Muscle layer of colon (tissue), 2 donors: ENCODE measurements around the gene MED13L.

ENCODE experiments used
- H3K27ac ChIP-seq: one replicate; pipeline ENCODE4 v1.7.0; 2013; ENCODE audit warnings: low read depth, mild to moderate bottlenecking, low read length, moderate library complexity
- H3K27me3 ChIP-seq, 2 donors: one replicate each; pipeline ENCODE4 v1.7.0; 2013; ENCODE audit warnings: low read length in 2 of 2, mild to moderate bottlenecking in 2 of 2; ENCODE audit not compliant: insufficient read depth in 2 of 2, control insufficient read depth in 1 of 2
- H3K36me3 ChIP-seq: one replicate; pipeline ENCODE4 v1.7.0; 2013; ENCODE audit warnings: mild to moderate bottlenecking, low read length; ENCODE audit not compliant: insufficient read depth
- H3K4me1 ChIP-seq: one replicate; pipeline ENCODE4 v1.7.0; 2013; ENCODE audit warnings: mild to moderate bottlenecking, low read length; ENCODE audit not compliant: insufficient read depth
- H3K4me3 ChIP-seq, 2 donors: one replicate each; pipeline ENCODE4 v1.7.0; 2013; ENCODE audit warnings: low read length in 2 of 2, low read depth in 1 of 2, mild to moderate bottlenecking in 1 of 2, moderate library complexity in 1 of 2
- H3K9ac ChIP-seq: one replicate; pipeline ENCODE4 v1.7.0; 2013; ENCODE audit warnings: low read length
- H3K9me3 ChIP-seq: one replicate; pipeline ENCODE4 v1.7.0; 2013; ENCODE audit warnings: mild to moderate bottlenecking, low read length
- donor health status: abdominal sarcoma.
- donor health status: Adenocarcinoma of cecum.

The MED13L gene

GRCh38 chr12:116259800-116260577, 17.5 kb downstream of the MED13L start:
- Histone ChIP-seq H3K4me1 (peaks cover 61% of the 10 kb centered on the region), H3K27me3 (no peaks in the 10 kb centered on the region), H3K9me3 (no peaks in the 10 kb centered on the region), H3K36me3 (no peaks in the 10 kb centered on the region), H3K4me3 (no peak overlapping the region), H3K27ac (no peak overlapping the region), H3K9ac (no peak overlapping the region)

DNA sequence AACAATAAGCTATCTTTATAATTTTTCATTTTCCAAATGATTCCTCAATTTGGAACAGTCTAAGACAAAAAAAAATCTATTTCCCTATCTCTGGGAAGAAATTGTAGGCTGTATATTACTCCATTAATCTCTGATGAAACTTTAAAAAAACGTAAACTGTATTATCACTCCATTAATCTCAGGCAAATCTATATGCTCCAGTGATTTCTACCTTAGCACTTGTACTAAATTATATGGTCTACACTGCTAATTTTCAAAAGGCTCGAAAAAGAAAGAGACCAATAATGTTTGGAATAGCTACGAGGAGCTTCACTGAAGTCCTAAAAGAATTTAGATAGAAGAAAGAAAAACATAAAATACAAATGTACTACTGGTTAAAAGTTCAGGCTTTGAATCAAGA, 19.7 kb downstream of the MED13L start:
- Histone ChIP-seq H3K27me3 (no peaks in the 10 kb centered on the region), H3K27ac (peak overlapping the region; percentile 37), H3K9me3 (no peaks in the 10 kb centered on the region), H3K36me3 (no peaks in the 10 kb centered on the region), H3K4me1 (peaks cover 42% of the 10 kb centered on the region), H3K9ac (no peak overlapping the region), H3K4me3 (no peak overlapping the region)

GRCh38 chr12:116257215-116257614, 20.3 kb downstream of the MED13L start:
- Histone ChIP-seq H3K36me3 (no peaks in the 10 kb centered on the region), H3K4me3 (no peak overlapping the region), H3K9ac (no peak overlapping the region), H3K27me3 (no peaks in the 10 kb centered on the region), H3K9me3 (no peaks in the 10 kb centered on the region), H3K4me1 (peaks cover 42% of the 10 kb centered on the region), H3K27ac (no peak overlapping the region)

- Histone ChIP-seq H3K36me3 (no peaks in the 10 kb centered on the region), H3K9ac (no peak overlapping the region), H3K27ac (no peak overlapping the region), H3K4me1 (peaks cover 35% of the 10 kb centered on the region), H3K27me3 (no peaks in the 10 kb centered on the region), H3K9me3 (no peaks in the 10 kb centered on the region), H3K4me3 (no peak overlapping the region)
Observed at GRCh38 chr12:116249938-116250337, 27.6 kb downstream of the MED13L start.

DNA sequence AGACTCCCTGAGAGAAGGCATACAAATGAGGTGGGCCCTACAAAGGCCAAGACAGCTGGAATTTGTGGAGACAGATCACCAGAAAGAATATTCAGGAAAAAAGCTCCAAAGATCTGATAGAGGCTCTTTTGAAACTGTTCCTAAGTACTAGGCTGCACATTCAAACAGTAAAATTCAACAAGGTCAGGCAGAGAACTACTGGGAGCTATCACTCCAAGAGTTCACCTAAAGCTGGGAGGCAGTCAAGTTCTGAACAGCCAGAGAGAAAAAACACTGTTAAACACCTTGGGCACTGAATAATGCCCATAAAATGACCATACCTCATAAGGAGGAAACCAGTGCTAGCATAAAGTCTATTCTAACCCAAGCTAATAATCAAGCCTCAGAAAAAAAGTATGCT, 28.6 kb downstream of the MED13L start:
- Histone ChIP-seq H3K4me3 (no peak overlapping the region), H3K27me3 (no peaks in the 10 kb centered on the region), H3K4me1 (peaks cover 42% of the 10 kb centered on the region), H3K36me3 (no peaks in the 10 kb centered on the region), H3K27ac (no peak overlapping the region), H3K9me3 (no peaks in the 10 kb centered on the region), H3K9ac (no peak overlapping the region)

GRCh38 chr12:116248433-116248832, 29.1 kb downstream of the MED13L start:
- H3K27me3 ChIP-seq, result no peaks in the 10 kb centered on the region
- no peak overlapping the region for H3K9ac ChIP-seq
- H3K4me3 ChIP-seq, result no peak overlapping the region
- peaks cover 47% of the 10 kb centered on the region for H3K4me1 ChIP-seq
- no peaks in the 10 kb centered on the region for H3K36me3 ChIP-seq
- no peak overlapping the region for H3K27ac ChIP-seq
- no peaks in the 10 kb centered on the region for H3K9me3 ChIP-seq

GRCh38 chr12:116247377-116247776, 30.1 kb downstream of the MED13L start:
- no peak overlapping the region for H3K27ac ChIP-seq
- H3K36me3 ChIP-seq, result no peaks in the 10 kb centered on the region
- no peak overlapping the region for H3K9ac ChIP-seq
- H3K4me1 ChIP-seq, result peaks cover 56% of the 10 kb centered on the region
- H3K9me3 ChIP-seq, result no peaks in the 10 kb centered on the region
- no peaks in the 10 kb centered on the region for H3K27me3 ChIP-seq
- H3K4me3 ChIP-seq, result no peak overlapping the region

- H3K4me3 ChIP-seq, result no peak overlapping the region
- no peak overlapping the region for H3K9ac ChIP-seq
- H3K9me3 ChIP-seq, result no peaks in the 10 kb centered on the region
- peaks cover 56% of the 10 kb centered on the region for H3K4me1 ChIP-seq
- no peak overlapping the region for H3K27ac ChIP-seq
- H3K36me3 ChIP-seq, result no peaks in the 10 kb centered on the region
- no peaks in the 10 kb centered on the region for H3K27me3 ChIP-seq
Observed at GRCh38 chr12:116246490-116247179, 30.9 kb downstream of the MED13L start.

DNA sequence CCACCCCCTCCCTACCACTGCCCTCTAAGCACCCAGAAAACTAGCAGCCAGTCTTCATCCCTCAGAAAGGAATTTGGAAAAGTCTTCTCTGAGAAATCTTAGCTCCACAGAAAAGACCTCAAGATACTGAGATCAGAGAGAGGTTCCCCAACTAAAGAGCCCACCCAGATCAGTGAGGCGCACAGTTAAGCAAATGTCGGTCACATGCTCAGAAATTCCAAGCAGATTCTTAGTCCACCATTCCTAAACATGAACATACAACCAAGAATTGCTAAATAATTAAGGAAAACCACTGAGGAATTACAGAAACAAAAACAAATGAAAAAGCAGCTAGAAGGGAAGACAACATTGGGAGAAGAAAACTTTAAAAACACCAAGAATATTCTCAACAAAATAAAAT, 32.3 kb downstream of the MED13L start:
- H3K9ac ChIP-seq, result no peak overlapping the region
- H3K9me3 ChIP-seq, result no peaks in the 10 kb centered on the region
- no peak overlapping the region for H3K4me3 ChIP-seq
- H3K27me3 ChIP-seq, result no peaks in the 10 kb centered on the region
- peaks cover 56% of the 10 kb centered on the region for H3K4me1 ChIP-seq
- H3K27ac ChIP-seq, result no peak overlapping the region
- no peaks in the 10 kb centered on the region for H3K36me3 ChIP-seq

DNA sequence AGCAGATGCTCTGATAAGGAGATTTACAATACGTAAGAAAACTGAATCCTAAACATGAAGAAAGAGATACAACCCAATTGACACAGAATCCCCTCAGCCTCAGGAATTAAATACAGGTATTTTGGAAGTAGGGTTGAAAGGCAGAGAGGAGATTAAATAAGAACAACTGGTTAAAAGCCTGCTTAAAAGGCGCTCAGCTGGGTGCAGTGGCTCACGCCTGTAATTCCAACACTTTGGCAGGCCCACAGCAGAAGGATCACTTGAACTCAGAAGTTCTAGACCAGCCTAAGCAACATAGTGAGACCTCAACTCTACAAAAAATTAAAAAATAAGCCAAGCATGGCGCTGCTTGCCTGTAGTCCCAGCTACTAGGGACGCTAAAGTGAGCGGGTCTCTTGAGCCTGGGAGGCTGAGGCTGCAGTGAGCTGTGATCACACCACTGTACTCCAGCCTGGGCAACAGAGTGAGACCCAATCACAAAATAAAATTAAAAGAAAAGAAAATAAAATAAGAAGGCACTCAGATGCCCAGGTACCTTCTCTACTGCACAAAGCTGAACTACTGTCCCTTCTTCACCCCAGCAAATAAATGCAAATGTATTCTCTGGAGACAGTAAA, 32.9 kb downstream of the MED13L start:
- H3K4me3 ChIP-seq, result no peak overlapping the region
- H3K9ac ChIP-seq, result no peak overlapping the region
- no peak overlapping the region for H3K27ac ChIP-seq
- no peaks in the 10 kb centered on the region for H3K27me3 ChIP-seq
- peaks cover 56% of the 10 kb centered on the region for H3K4me1 ChIP-seq
- H3K9me3 ChIP-seq, result no peaks in the 10 kb centered on the region
- H3K36me3 ChIP-seq, result no peaks in the 10 kb centered on the region

DNA sequence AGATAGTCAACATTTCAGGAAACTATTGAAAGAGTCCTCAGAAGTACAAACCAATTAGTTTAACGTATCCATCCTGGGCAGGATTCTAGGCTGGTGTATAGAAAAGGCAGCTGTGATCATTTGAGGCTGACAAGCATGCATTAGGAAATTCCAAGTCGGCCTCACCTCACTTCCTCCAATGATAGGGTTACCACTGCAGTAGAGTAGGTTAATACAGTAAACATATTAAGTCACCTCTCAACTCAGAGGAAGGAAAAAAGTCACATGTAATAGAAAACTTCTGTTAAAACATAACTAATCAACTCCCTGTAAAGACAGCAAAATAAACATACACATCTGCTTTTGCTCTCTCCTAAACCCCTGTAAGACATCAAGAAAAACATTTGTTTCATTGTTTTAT, 33.5 kb downstream of the MED13L start:
- no peak overlapping the region for H3K9ac ChIP-seq
- no peaks in the 10 kb centered on the region for H3K36me3 ChIP-seq
- no peaks in the 10 kb centered on the region for H3K9me3 ChIP-seq
- no peak overlapping the region for H3K4me3 ChIP-seq
- H3K27me3 ChIP-seq, result no peaks in the 10 kb centered on the region
- H3K4me1 ChIP-seq, result peaks cover 52% of the 10 kb centered on the region
- no peak overlapping the region for H3K27ac ChIP-seq
